Adrenal gland (tissue), 5 donors: Measurements from ENCODE around the gene CDK9.

ENCODE experiments used
- CTCF ChIP-seq, 6 experiments: fragments of 450-650 bp in 4 of 6; fragments of 200-600 bp in 2 of 6; sonication (generic) in 1 of 6; IDR thresholded peaks; 1 replicate in 5 of 6; 2 replicates in 1 of 6; pipeline versions ENCODE4 v1.5.1 to v1.8.0; 2016 to 2021; ENCODE audit warnings: antibody characterized with exemption in 6 of 6, mild to moderate bottlenecking in 2 of 6, moderate library complexity in 1 of 6
- POLR2A ChIP-seq, 2 donors: fragments of 450-650 bp; IDR thresholded peaks; one replicate each; pipeline ENCODE4 v1.6.1; 2017; ENCODE audit warnings: antibody characterized with exemption in 2 of 2, mild to moderate bottlenecking in 2 of 2, moderate library complexity in 1 of 2
- donor health status: DM: no; HTN: no; CAD: no.

GRCh38 chr9:127812011-127812410 is 26.2 kb downstream of the CDK9 start:
- TF ChIP-seq CTCF (IDR thresholded peaks at IDR 0.05) (no peak), POLR2A (IDR thresholded peaks at IDR 0.05) (no peak)
